Measurements from ENCODE around the gene COMP. TPM values are rescaled to one million over a fixed set of nuclear protein-coding genes. Genes with fewer than 3 reads are reported as not detected.

The COMP gene
- total and polyA plus RNA-seq, 4 donors: 9.8 to 142 (median 15.1) TPM

GRCh38 chr19:18809149-18809868, 18.2 kb upstream of the COMP start:
- no peak overlapping the region for H3K4me3 ChIP-seq (ENCODE audit: low read length in 2 of 2)
- no peaks in the 10 kb centered on the region for H3K36me3 ChIP-seq (ENCODE audit: control insufficient read depth in 1 of 2, insufficient read depth in 2 of 2, low read length in 1 of 2)
- no peaks in the 10 kb centered on the region for H3K27me3 ChIP-seq (ENCODE audit: control insufficient read depth in 1 of 2, insufficient read depth in 2 of 2, low read length in 1 of 2)
- ATAC-seq (ENCODE audit: low FRiP score) (peak; percentile 85), DNase-seq (peak; percentile 81 to 83)
- peaks cover 0 to 2% of the 10 kb centered on the region in 2 donors for H3K4me1 ChIP-seq (ENCODE audit: control insufficient read depth in 1 of 2, insufficient read depth in 2 of 2, low read length in 2 of 2)
- peak overlapping the region in 1 of 2 donors; percentile 37 for H3K27ac ChIP-seq (ENCODE audit: low read depth in 1 of 2, low read length in 2 of 2)
- intact Hi-C loops (cut with DNase I): no loop called here
- no peaks in the 10 kb centered on the region for H3K9me3 ChIP-seq (ENCODE audit: control insufficient read depth, low read length)
- WGBS, 2 donors: 31 to 34% methylated on average over 14 of the region's 14 CpGs

- no peaks in the 10 kb centered on the region for H3K36me3 ChIP-seq (ENCODE audit: control insufficient read depth in 1 of 2, insufficient read depth in 2 of 2, low read length in 1 of 2)
- intact Hi-C loops (cut with DNase I): no loop called here
- DNase-seq (peak; percentile 73 to 81), ATAC-seq (ENCODE audit: low FRiP score) (peak; percentile 61)
- no peaks in the 10 kb centered on the region for H3K27me3 ChIP-seq (ENCODE audit: control insufficient read depth in 1 of 2, insufficient read depth in 2 of 2, low read length in 1 of 2)
- no peak overlapping the region for H3K27ac ChIP-seq (ENCODE audit: low read depth in 1 of 2, low read length in 2 of 2)
- H3K4me3 ChIP-seq (ENCODE audit: low read length in 2 of 2): no peak overlapping the region
- WGBS, 2 donors: 74 to 80% methylated on average over 19 of the region's 19 CpGs
- H3K4me1 ChIP-seq (ENCODE audit: control insufficient read depth in 1 of 2, insufficient read depth in 2 of 2, low read length in 2 of 2): peaks cover 0 to 2% of the 10 kb centered on the region in 2 donors
- H3K9me3 ChIP-seq (ENCODE audit: control insufficient read depth, low read length): no peaks in the 10 kb centered on the region
Observed at GRCh38 chr19:18807861-18808331, 16.8 kb upstream of the COMP start.

- Histone ChIP-seq H3K27me3 (ENCODE audit: control insufficient read depth in 1 of 2, insufficient read depth in 2 of 2, low read length in 1 of 2) (no peaks in the 10 kb centered on the region), H3K9me3 (ENCODE audit: control insufficient read depth, low read length) (no peaks in the 10 kb centered on the region), H3K36me3 (ENCODE audit: control insufficient read depth in 1 of 2, insufficient read depth in 2 of 2, low read length in 1 of 2) (no peaks in the 10 kb centered on the region), H3K4me3 (ENCODE audit: low read length in 2 of 2) (no peak overlapping the region), H3K27ac (ENCODE audit: low read depth in 1 of 2, low read length in 2 of 2) (no peak overlapping the region), H3K4me1 (ENCODE audit: control insufficient read depth in 1 of 2, insufficient read depth in 2 of 2, low read length in 2 of 2) (peaks cover 0 to 2% of the 10 kb centered on the region in 2 donors)
- DNase-seq (no peak), ATAC-seq (ENCODE audit: low FRiP score) (no peak)
- WGBS, 2 donors: 94 to 95% methylated on average over 8 of the region's 8 CpGs
- intact Hi-C loops (cut with DNase I): no loop called here
Observed at GRCh38 chr19:18804643-18805042, 13.5 kb upstream of the COMP start.

GRCh38 chr19:18804139-18804601, 13.1 kb upstream of the COMP start:
- Histone ChIP-seq H3K4me3 (ENCODE audit: low read length in 2 of 2) (no peak overlapping the region), H3K27me3 (ENCODE audit: control insufficient read depth in 1 of 2, insufficient read depth in 2 of 2, low read length in 1 of 2) (no peaks in the 10 kb centered on the region), H3K36me3 (ENCODE audit: control insufficient read depth in 1 of 2, insufficient read depth in 2 of 2, low read length in 1 of 2) (no peaks in the 10 kb centered on the region), H3K9me3 (ENCODE audit: control insufficient read depth, low read length) (no peaks in the 10 kb centered on the region), H3K27ac (ENCODE audit: low read depth in 1 of 2, low read length in 2 of 2) (no peak overlapping the region), H3K4me1 (ENCODE audit: control insufficient read depth in 1 of 2, insufficient read depth in 2 of 2, low read length in 2 of 2) (peaks cover 0 to 2% of the 10 kb centered on the region in 2 donors)
- ATAC-seq (ENCODE audit: low FRiP score) (no peak), DNase-seq (no peak)
- intact Hi-C loops (cut with DNase I): no loop called here
- 91 to 93% methylated on average over 15 of the region's 15 CpGs for WGBS, 2 donors

GRCh38 chr19:18803550-18804138, 12.5 kb upstream of the COMP start:
- no peak overlapping the region for H3K4me3 ChIP-seq (ENCODE audit: low read length in 2 of 2)
- DNase-seq (no peak), ATAC-seq (ENCODE audit: low FRiP score) (no peak)
- H3K4me1 ChIP-seq (ENCODE audit: control insufficient read depth in 1 of 2, insufficient read depth in 2 of 2, low read length in 2 of 2): no peaks in the 10 kb centered on the region
- H3K36me3 ChIP-seq (ENCODE audit: control insufficient read depth in 1 of 2, insufficient read depth in 2 of 2, low read length in 1 of 2): no peaks in the 10 kb centered on the region
- no peak overlapping the region for H3K27ac ChIP-seq (ENCODE audit: low read depth in 1 of 2, low read length in 2 of 2)
- 94 to 95% methylated on average over 5 of the region's 5 CpGs for WGBS, 2 donors
- no peaks in the 10 kb centered on the region for H3K9me3 ChIP-seq (ENCODE audit: control insufficient read depth, low read length)
- intact Hi-C loops (cut with DNase I): no loop called here
- no peaks in the 10 kb centered on the region for H3K27me3 ChIP-seq (ENCODE audit: control insufficient read depth in 1 of 2, insufficient read depth in 2 of 2, low read length in 1 of 2)

- H3K9me3 ChIP-seq (ENCODE audit: control insufficient read depth, low read length): no peaks in the 10 kb centered on the region
- ATAC-seq (ENCODE audit: low FRiP score) (no peak), DNase-seq (no peak)
- 79 to 84% methylated on average over 11 of the region's 11 CpGs for WGBS, 2 donors
- no peaks in the 10 kb centered on the region for H3K36me3 ChIP-seq (ENCODE audit: control insufficient read depth in 1 of 2, insufficient read depth in 2 of 2, low read length in 1 of 2)
- intact Hi-C loops (cut with DNase I): no loop called here
- H3K27ac ChIP-seq (ENCODE audit: low read depth in 1 of 2, low read length in 2 of 2): no peak overlapping the region
- H3K4me3 ChIP-seq (ENCODE audit: low read length in 2 of 2): no peak overlapping the region
- no peaks in the 10 kb centered on the region for H3K27me3 ChIP-seq (ENCODE audit: control insufficient read depth in 1 of 2, insufficient read depth in 2 of 2, low read length in 1 of 2)
- H3K4me1 ChIP-seq (ENCODE audit: control insufficient read depth in 1 of 2, insufficient read depth in 2 of 2, low read length in 2 of 2): no peaks in the 10 kb centered on the region
Observed at GRCh38 chr19:18802354-18802753, 11.2 kb upstream of the COMP start.

- ATAC-seq (ENCODE audit: low FRiP score) (no peak), DNase-seq (no peak)
- Histone ChIP-seq H3K4me3 (ENCODE audit: low read length in 2 of 2) (no peak overlapping the region), H3K9me3 (ENCODE audit: control insufficient read depth, low read length) (no peaks in the 10 kb centered on the region), H3K27ac (ENCODE audit: low read depth in 1 of 2, low read length in 2 of 2) (no peak overlapping the region), H3K27me3 (ENCODE audit: control insufficient read depth in 1 of 2, insufficient read depth in 2 of 2, low read length in 1 of 2) (no peaks in the 10 kb centered on the region), H3K36me3 (ENCODE audit: control insufficient read depth in 1 of 2, insufficient read depth in 2 of 2, low read length in 1 of 2) (no peaks in the 10 kb centered on the region), H3K4me1 (ENCODE audit: control insufficient read depth in 1 of 2, insufficient read depth in 2 of 2, low read length in 2 of 2) (no peaks in the 10 kb centered on the region)
- intact Hi-C loops (cut with DNase I): no loop called here
- 6 to 13% methylated on average over 10 of the region's 10 CpGs for WGBS, 2 donors
Observed at GRCh38 chr19:18800636-18801035, 9.5 kb upstream of the COMP start.

- DNase-seq (no peak), ATAC-seq (ENCODE audit: low FRiP score) (no peak)
- no peaks in the 10 kb centered on the region for H3K27me3 ChIP-seq (ENCODE audit: control insufficient read depth in 1 of 2, insufficient read depth in 2 of 2, low read length in 1 of 2)
- H3K27ac ChIP-seq (ENCODE audit: low read depth in 1 of 2, low read length in 2 of 2): no peak overlapping the region
- H3K4me3 ChIP-seq (ENCODE audit: low read length in 2 of 2): no peak overlapping the region
- intact Hi-C loops (cut with DNase I): no loop called here
- no peaks in the 10 kb centered on the region for H3K9me3 ChIP-seq (ENCODE audit: control insufficient read depth, low read length)
- H3K36me3 ChIP-seq (ENCODE audit: control insufficient read depth in 1 of 2, insufficient read depth in 2 of 2, low read length in 1 of 2): no peaks in the 10 kb centered on the region
- H3K4me1 ChIP-seq (ENCODE audit: control insufficient read depth in 1 of 2, insufficient read depth in 2 of 2, low read length in 2 of 2): no peaks in the 10 kb centered on the region
Observed at GRCh38 chr19:18800079-18800478, 9.0 kb upstream of the COMP start.

- ATAC-seq (ENCODE audit: low FRiP score) (no peak), DNase-seq (no peak)
- no peaks in the 10 kb centered on the region for H3K36me3 ChIP-seq (ENCODE audit: control insufficient read depth in 1 of 2, insufficient read depth in 2 of 2, low read length in 1 of 2)
- H3K27ac ChIP-seq (ENCODE audit: low read depth in 1 of 2, low read length in 2 of 2): no peak overlapping the region
- H3K4me1 ChIP-seq (ENCODE audit: control insufficient read depth in 1 of 2, insufficient read depth in 2 of 2, low read length in 2 of 2): no peaks in the 10 kb centered on the region
- intact Hi-C loops (cut with DNase I): no loop called here
- no peaks in the 10 kb centered on the region for H3K27me3 ChIP-seq (ENCODE audit: control insufficient read depth in 1 of 2, insufficient read depth in 2 of 2, low read length in 1 of 2)
- H3K9me3 ChIP-seq (ENCODE audit: control insufficient read depth, low read length): no peaks in the 10 kb centered on the region
- H3K4me3 ChIP-seq (ENCODE audit: low read length in 2 of 2): no peak overlapping the region
Observed at GRCh38 chr19:18799389-18799970, 8.4 kb upstream of the COMP start.
